Effector memory CD4-positive, alpha-beta T cell (primary cell): ENCODE results near the gene ZBTB18.

Source experiments
- DNase-seq, 3 donors: peaks; one replicate each; pipeline ENCODE4 v3.0.0-alpha.2; 2020
- H3K27ac ChIP-seq: 2 replicates; pipeline ENCODE4 v1.7.0; 2013; ENCODE audit warnings: mild to moderate bottlenecking, low read length, moderate library complexity; ENCODE audit not compliant: insufficient read depth, poor library complexity, severe bottlenecking
- H3K27me3 ChIP-seq: replicated peaks from 2 replicates; pipeline ENCODE4 v1.7.0; 2013; ENCODE audit warnings: mild to moderate bottlenecking, low read length; ENCODE audit not compliant: insufficient read depth, control insufficient read depth, poor library complexity, severe bottlenecking
- H3K36me3 ChIP-seq: 2 replicates; pipeline ENCODE4 v1.7.0; 2013; ENCODE audit warnings: mild to moderate bottlenecking, low read length, moderate library complexity; ENCODE audit not compliant: control insufficient read depth, insufficient read depth
- H3K4me1 ChIP-seq: 2 replicates; pipeline ENCODE4 v1.7.0; 2013; ENCODE audit warnings: low read length, mild to moderate bottlenecking; ENCODE audit not compliant: control insufficient read depth, insufficient read depth, poor library complexity, severe bottlenecking
- H3K4me3 ChIP-seq: 2 replicates; pipeline ENCODE4 v1.7.0; 2013; ENCODE audit warnings: low read length, low read depth, mild to moderate bottlenecking; ENCODE audit not compliant: insufficient read depth, poor library complexity, severe bottlenecking
- H3K9me3 ChIP-seq: 2 replicates; pipeline ENCODE4 v1.7.0; 2013; ENCODE audit warnings: mild to moderate bottlenecking, low read length, moderate library complexity; ENCODE audit not compliant: control insufficient read depth

ZBTB18 gene

GRCh38 chr1:244102468-244102867 is 51.4 kb downstream of the ZBTB18 start:
- no peak overlapping the region for H3K4me3 ChIP-seq
- H3K4me1 ChIP-seq = no peaks in the 10 kb centered on the region
- H3K27me3 ChIP-seq = peaks cover 4% of the 10 kb centered on the region
- H3K27ac ChIP-seq = no peak overlapping the region
- DNase-seq = no peak
- H3K36me3 ChIP-seq = no peaks in the 10 kb centered on the region
- H3K9me3 ChIP-seq = no peaks in the 10 kb centered on the region

GRCh38 chr1:244104309-244105060 is 53.4 kb downstream of the ZBTB18 start:
- no peaks in the 10 kb centered on the region for H3K4me1 ChIP-seq
- no peak for DNase-seq
- H3K4me3 ChIP-seq = no peak overlapping the region
- peaks cover 4% of the 10 kb centered on the region for H3K27me3 ChIP-seq
- H3K27ac ChIP-seq = no peak overlapping the region
- no peaks in the 10 kb centered on the region for H3K36me3 ChIP-seq
- no peaks in the 10 kb centered on the region for H3K9me3 ChIP-seq

- Histone ChIP-seq H3K27me3 (no peaks in the 10 kb centered on the region), H3K4me3 (no peak overlapping the region), H3K27ac (no peak overlapping the region), H3K4me1 (no peaks in the 10 kb centered on the region), H3K9me3 (no peaks in the 10 kb centered on the region), H3K36me3 (no peaks in the 10 kb centered on the region)
- DNase-seq = no peak
Observed at GRCh38 chr1:244106176-244106575, 55.1 kb downstream of the ZBTB18 start.
